AG09319 (cell line): Measurements from ENCODE around the gene MMP17.

Source experiments
- DNase-seq: peaks from one replicate; pipeline ENCODE4 v3.0.0-alpha.2; 2010; ENCODE audit warnings: low read depth; ENCODE audit errors: extremely low read depth
- CTCF ChIP-seq: IDR thresholded peaks from 2 replicates; pipeline ENCODE4 v1.5.1; 2011; ENCODE audit warnings: low read depth, mild to moderate bottlenecking, inconsistent platforms, low read length, moderate library complexity

MMP17 gene

GRCh38 chr12:131831635-131832041 is 3.4 kb downstream of the MMP17 start:
- peak; percentile 91 for DNase-seq
- no peak for TF ChIP-seq CTCF

GRCh38 chr12:131832321-131833231 is 4.4 kb downstream of the MMP17 start:
- peak; percentile 63 for DNase-seq
- no peak for TF ChIP-seq CTCF

GRCh38 chr12:131833288-131833895 is 5.2 kb downstream of the MMP17 start:
- no peak for DNase-seq
- TF ChIP-seq CTCF: no peak

- DNase-seq: no peak
These were observed 5.9 kb downstream of the MMP17 start for GRCh38 chr12:131833896-131834641.

GRCh38 chr12:131834798-131835615 is 6.8 kb downstream of the MMP17 start:
- TF ChIP-seq CTCF: no peak
- DNase-seq: no peak

More at GRCh38 chr12:131833896-131834641, 5.9 kb downstream of the MMP17 start:
- peak; percentile 40 for TF ChIP-seq CTCF

- no peak for TF ChIP-seq CTCF
These were observed 7.5 kb downstream of the MMP17 start for GRCh38 chr12:131835616-131836171.

More at GRCh38 chr12:131835616-131836171, 7.5 kb downstream of the MMP17 start:
- no peak for DNase-seq
